MCF 10A (cell line): ENCODE measurements around the gene HES3. TPM values are rescaled to one million over a fixed set of nuclear protein-coding genes. Genes with fewer than 3 reads are reported as not detected.

Experiments
- BruUV-seq: library from RNA; stranded (reverse); fragments of 400-500 nt; replicated peaks from 2 replicates; lab custom pipeline; 2021; lab: Mats Ljungman, UMichigan
- CTCF ChIA-PET: fragments of 300-600 bp; sonication (Branson Sonifier 250); formaldehyde crosslinking; extraction: SDS; loops from one replicate; lab custom pipeline; 2021; ENCODE audit warnings: antibody characterized with exemption, inconsistent platforms; lab: Yijun Ruan, JAX
- POLR2A ChIA-PET: fragments of 300-600, 350-650 bp; sonication (Branson Sonifier 250); formaldehyde crosslinking; extraction: SDS; loops from one replicate; lab custom pipeline; 2020; ENCODE audit warnings: antibody characterized with exemption, inconsistent platforms; lab: Yijun Ruan, JAX
- DNase-seq: peaks from one replicate; pipeline ENCODE4 v3.0.0-alpha.2; 2018; ENCODE audit not compliant: unreplicated experiment
- H3K27ac Mint-ChIP-seq: one replicate; pipeline ENCODE4 v1.8.0; 2022; ENCODE audit warnings: mild to moderate bottlenecking, low read depth, mixed read lengths; ENCODE audit not compliant: unreplicated experiment
- H3K27me3 Mint-ChIP-seq: one replicate; pipeline ENCODE4 v1.8.0; 2022; ENCODE audit warnings: mixed read lengths; ENCODE audit not compliant: insufficient read depth, unreplicated experiment
- H3K36me3 Mint-ChIP-seq: one replicate; pipeline ENCODE4 v1.8.0; 2022; ENCODE audit warnings: mild to moderate bottlenecking, moderate library complexity, mixed read lengths; ENCODE audit not compliant: insufficient read depth, unreplicated experiment
- H3K4me1 Mint-ChIP-seq: one replicate; pipeline ENCODE4 v1.8.0; 2022; ENCODE audit warnings: mixed read lengths; ENCODE audit not compliant: insufficient read depth, unreplicated experiment
- H3K4me3 Mint-ChIP-seq: one replicate; pipeline ENCODE4 v1.8.0; 2022; ENCODE audit warnings: mild to moderate bottlenecking, moderate library complexity, mixed read lengths; ENCODE audit not compliant: unreplicated experiment
- H3K9me3 Mint-ChIP-seq: one replicate; pipeline ENCODE4 v1.8.0; 2022; ENCODE audit warnings: mixed read lengths; ENCODE audit not compliant: unreplicated experiment
- intact Hi-C: fragments of 100-400 bp; cut with micrococcal nuclease; formaldehyde crosslinking; loops from 2 replicates; pipeline ENCODE4 v1.14.1; 2022
- total RNA-seq: library from RNA; stranded (reverse); gene quantifications from 2 replicates; pipeline ENCODE4 v1.2.3, GENCODE V29; 2022
- TF ChIP-seq, protein P1 (sequence below): fragments of 200-600 bp; IDR thresholded peaks from one replicate; pipeline ENCODE4 v1.8.0; 2022; ENCODE audit warnings: antibody characterized with exemption, mild to moderate bottlenecking; ENCODE audit not compliant: unreplicated experiment

HES3 gene
- total RNA-seq, 1 experiment from 2014 or later, result not detected

DNA sequence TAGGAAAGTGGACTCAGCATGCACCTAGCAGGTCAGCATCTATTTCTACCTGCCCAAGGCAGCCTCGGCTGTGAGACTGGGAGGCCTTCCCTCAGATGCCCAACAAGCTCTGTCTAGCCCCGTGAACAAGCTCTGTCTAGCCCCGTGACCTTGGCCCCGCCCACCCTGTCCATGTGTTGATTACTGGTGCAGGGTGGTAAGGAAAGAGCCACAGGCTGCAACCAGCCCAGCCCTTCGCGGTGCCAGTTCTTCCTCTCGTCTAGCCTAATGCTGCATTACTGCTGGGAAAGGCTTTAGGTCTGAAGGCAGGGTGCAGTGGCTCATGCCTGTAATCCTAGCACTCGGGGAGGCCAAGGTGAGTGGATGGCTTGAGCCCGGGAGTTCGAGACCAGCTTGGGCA is 14.7 kb downstream of the HES3 start:
- Mint-ChIP-seq H3K9me3 (no peaks in the 10 kb centered on the region), H3K4me3 (peak overlapping the region; percentile 63), H3K4me1 (peaks cover 12% of the 10 kb centered on the region), H3K27ac (no peak overlapping the region), H3K36me3 (peaks cover 2% of the 10 kb centered on the region), H3K27me3 (no peaks in the 10 kb centered on the region)
- TF ChIP-seq, protein P1, sequence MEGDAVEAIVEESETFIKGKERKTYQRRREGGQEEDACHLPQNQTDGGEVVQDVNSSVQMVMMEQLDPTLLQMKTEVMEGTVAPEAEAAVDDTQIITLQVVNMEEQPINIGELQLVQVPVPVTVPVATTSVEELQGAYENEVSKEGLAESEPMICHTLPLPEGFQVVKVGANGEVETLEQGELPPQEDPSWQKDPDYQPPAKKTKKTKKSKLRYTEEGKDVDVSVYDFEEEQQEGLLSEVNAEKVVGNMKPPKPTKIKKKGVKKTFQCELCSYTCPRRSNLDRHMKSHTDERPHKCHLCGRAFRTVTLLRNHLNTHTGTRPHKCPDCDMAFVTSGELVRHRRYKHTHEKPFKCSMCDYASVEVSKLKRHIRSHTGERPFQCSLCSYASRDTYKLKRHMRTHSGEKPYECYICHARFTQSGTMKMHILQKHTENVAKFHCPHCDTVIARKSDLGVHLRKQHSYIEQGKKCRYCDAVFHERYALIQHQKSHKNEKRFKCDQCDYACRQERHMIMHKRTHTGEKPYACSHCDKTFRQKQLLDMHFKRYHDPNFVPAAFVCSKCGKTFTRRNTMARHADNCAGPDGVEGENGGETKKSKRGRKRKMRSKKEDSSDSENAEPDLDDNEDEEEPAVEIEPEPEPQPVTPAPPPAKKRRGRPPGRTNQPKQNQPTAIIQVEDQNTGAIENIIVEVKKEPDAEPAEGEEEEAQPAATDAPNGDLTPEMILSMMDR, result no peak
- no TSS peak for BruUV-seq
- POLR2A ChIA-PET, result interaction anchor here (0.9 kb wide), 1 partner anchor 9 kb away, joined by 3 read pairs; no protein-coding TSS in a partner anchor
- intact Hi-C loops, result no loop called here
- CTCF ChIA-PET, result interaction anchor here (0.6 to 5.8 kb wide), 4 partner anchors 13 to 200 kb away, joined by 3 to 52 read pairs (median 4); no protein-coding TSS in a partner anchor
- peak; percentile 80 for DNase-seq

DNA sequence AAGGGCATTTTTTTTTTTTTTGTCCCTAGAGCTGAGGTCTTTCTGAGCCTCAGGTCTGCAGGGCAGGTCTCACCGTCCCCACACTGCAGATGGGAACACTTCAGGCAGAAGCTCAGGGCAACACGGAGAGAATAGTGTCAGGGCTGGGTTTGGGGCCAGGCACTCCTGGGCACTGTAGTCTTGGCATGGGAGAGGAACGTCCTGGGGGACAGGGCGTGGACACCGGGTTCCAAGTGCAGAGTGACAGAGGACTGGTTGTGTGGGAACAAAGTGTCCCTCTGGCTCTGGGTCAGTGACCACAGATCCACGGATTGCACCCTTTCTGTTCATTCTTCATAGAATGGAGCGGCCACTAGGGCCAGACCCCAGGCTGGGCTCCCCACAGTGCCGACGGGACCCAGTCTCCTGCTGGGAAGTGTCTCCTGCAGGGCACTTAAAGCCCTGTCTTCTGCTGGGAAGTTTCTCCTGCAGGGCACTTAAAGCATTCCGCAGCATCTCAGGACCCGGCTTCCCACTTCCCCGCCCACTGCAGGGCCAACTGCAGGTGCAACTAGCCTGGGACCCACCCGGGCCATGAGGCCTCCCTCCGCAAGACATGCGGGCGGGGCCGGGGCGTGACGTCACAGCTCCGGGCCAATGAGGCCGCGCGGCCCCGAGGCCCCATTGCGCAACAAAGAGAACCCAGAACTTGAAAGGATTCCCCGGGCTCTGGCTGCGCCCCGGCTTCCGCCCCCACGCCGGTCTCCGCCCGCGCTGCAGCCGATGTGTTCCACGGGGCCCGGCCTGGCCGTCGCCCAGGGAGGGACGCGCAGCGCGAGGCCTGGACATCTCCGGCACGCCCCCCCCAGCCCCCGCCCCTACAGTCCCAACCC is 15.7 kb downstream of the HES3 start:
- no TSS peak for BruUV-seq
- H3K27ac Mint-ChIP-seq, result no peak overlapping the region
- intact Hi-C loops, result no loop called here
- CTCF ChIA-PET, result interaction anchor here (0.6 to 5.8 kb wide), 5 partner anchors 14 to 140 kb away, joined by 3 to 52 read pairs (median 4); no protein-coding TSS in a partner anchor
- H3K4me1 Mint-ChIP-seq, result peaks cover 12% of the 10 kb centered on the region
- peak; percentile 87 for DNase-seq
- peaks cover 9% of the 10 kb centered on the region for H3K36me3 Mint-ChIP-seq
- H3K27me3 Mint-ChIP-seq, result no peaks in the 10 kb centered on the region
- POLR2A ChIA-PET, result interaction anchor here (0.6 to 0.7 kb wide), 2 partner anchors 87 to 837 kb away, joined by 3 to 4 read pairs; no protein-coding TSS in a partner anchor
- H3K4me3 Mint-ChIP-seq, result peak overlapping the region; percentile 63
- H3K9me3 Mint-ChIP-seq, result no peaks in the 10 kb centered on the region
- TF ChIP-seq, protein P1, result no peak

DNA sequence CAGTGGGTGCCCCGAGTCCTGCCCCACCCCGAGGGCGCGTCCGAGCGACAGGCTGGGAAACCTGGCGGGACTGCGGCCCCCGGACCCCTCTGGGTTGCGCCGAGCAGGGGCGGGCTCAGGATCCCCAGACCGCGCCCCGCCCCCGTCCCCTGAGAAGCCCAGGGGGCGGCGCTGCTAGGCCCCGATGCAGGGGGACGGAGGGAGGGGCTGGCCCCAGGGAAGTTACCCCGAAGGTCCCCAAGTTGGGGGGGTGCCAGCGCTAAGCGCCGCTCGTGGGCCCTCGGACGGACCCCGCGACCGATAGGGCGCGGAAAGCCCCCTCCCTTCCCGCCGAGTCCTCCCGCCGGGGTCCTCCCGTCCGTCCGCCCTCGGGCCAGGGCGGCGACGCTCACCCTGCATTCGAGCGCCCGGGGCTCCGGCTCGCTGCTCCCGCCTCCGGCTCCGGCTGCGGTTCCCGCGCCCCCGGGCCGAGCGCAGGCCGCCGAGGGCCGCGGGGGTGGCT is 16.5 kb downstream of the HES3 start:
- intact Hi-C loops, result no loop called here
- TF ChIP-seq, protein P1, result no peak
- CTCF ChIA-PET, result interaction anchor here (1.0 to 5.8 kb wide), 2 partner anchors 14 to 84 kb away, joined by 5 to 52 read pairs; no protein-coding TSS in a partner anchor
- DNase-seq, result no peak
- Mint-ChIP-seq H3K9me3 (no peaks in the 10 kb centered on the region), H3K4me1 (peaks cover 12% of the 10 kb centered on the region), H3K36me3 (peaks cover 9% of the 10 kb centered on the region), H3K27me3 (no peaks in the 10 kb centered on the region), H3K4me3 (peak overlapping the region; percentile 63), H3K27ac (no peak overlapping the region)
- no TSS peak for BruUV-seq
- POLR2A ChIA-PET, result interaction anchor here (0.5 to 0.6 kb wide), 2 partner anchors 132 to 838 kb away, joined by 3 to 4 read pairs; no protein-coding TSS in a partner anchor

DNA sequence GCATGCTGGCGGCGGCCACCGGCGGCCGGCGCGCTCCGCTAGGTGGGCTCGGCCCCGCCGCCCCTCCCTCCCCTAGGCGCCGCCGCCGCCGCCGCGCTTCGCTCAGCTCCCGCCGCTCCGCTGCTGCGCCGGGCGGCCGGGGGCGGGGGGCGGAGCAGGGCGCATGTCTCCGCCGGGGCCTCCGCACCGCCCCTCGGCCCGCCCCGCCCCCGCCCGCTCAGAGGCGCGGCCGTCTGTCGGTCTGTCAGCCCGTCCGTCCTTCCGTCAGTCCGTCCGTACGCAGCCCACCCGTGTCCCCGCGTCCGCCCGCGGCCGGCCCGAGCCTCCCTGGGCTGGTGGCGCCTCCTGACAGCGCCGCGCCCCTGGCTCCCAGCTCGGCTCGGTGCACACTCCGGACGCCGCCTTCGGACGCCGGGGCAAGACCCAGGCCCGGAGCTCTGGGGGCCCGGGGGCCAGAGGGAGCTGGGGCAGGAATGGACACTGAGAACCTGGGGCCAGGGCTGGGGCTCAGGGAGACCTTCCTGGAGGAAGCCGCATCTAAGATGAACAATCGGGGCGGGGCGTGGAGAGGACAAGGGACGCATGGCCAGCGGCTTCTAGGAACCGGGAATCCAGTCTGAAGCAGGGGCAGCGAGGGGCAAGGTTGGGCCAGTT is 17.1 kb downstream of the HES3 start, which contains the start of gene GPR153:
GPR153 (minus strand) TSS at position 138 of the 654 bp plus-strand sequence. CDS start 6,193 bp downstream, outside the sequence.
- Mint-ChIP-seq H3K36me3 (peaks cover 9% of the 10 kb centered on the region), H3K4me3 (peak within 1 kb of the TSS; percentile 63), H3K4me1 (peaks cover 12% of the 10 kb centered on the region), H3K9me3 (no peaks in the 10 kb centered on the region), H3K27ac (no peak within 1 kb of the TSS), H3K27me3 (no peaks in the 10 kb centered on the region)
- BruUV-seq, result no TSS peak
- TF ChIP-seq, protein P1, result no peak
- DNase-seq, result peak; percentile 59
- ChIA-PET POLR2A (interaction anchor here (0.5 kb wide), 1 partner anchor 131 kb away, joined by 3 read pairs; no protein-coding TSS in a partner anchor), CTCF (no interaction called here)
- intact Hi-C loops, result no loop called here
